AG09309 (cell line): ENCODE data around the gene MAP2K2.

ENCODE experiments used
- DNase-seq: peaks from one replicate; pipeline ENCODE4 v3.0.0-alpha.2; 2010; ENCODE audit warnings: low read depth
- H3K4me3 ChIP-seq: 2 replicates; pipeline ENCODE4 v1.5.1; 2011; ENCODE audit warnings: mild to moderate bottlenecking, low read depth, low read length, moderate library complexity; ENCODE audit not compliant: control insufficient read depth
- TF ChIP-seq, protein P1 (sequence below): IDR thresholded peaks from 2 replicates; pipeline ENCODE4 v1.5.1; 2011; ENCODE audit warnings: mild to moderate bottlenecking, low read depth, low read length, inconsistent platforms; ENCODE audit not compliant: insufficient read depth, control insufficient read depth; ENCODE audit errors: missing control alignments

MAP2K2 gene

DNA sequence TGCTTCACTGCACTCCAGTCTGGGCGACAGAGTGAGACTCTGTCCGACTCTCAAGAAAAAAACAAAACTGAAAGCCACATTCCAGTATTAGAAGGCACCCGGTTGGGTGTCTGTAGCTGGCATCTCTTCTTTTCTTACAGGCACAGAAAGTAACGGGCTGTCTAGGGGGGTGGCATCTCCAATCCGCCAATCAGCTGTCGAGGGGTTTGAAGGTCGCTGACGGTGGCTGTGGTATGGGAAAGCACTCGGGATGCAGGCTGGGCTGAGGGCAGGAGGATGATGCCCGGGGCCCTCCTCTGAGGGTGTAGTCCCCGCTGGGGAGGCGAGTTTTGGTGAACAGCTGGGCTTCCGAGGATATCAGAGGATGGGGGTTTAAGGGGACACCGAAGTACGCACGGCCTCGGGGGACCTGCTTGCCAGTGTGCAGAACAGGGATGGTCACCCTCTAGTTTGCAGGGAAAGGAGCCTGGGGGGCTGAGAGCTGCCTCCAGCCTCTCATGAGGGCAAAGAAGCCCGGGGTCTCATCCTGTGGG is 30.2 kb downstream of the MAP2K2 start:
- TF ChIP-seq, protein P1, sequence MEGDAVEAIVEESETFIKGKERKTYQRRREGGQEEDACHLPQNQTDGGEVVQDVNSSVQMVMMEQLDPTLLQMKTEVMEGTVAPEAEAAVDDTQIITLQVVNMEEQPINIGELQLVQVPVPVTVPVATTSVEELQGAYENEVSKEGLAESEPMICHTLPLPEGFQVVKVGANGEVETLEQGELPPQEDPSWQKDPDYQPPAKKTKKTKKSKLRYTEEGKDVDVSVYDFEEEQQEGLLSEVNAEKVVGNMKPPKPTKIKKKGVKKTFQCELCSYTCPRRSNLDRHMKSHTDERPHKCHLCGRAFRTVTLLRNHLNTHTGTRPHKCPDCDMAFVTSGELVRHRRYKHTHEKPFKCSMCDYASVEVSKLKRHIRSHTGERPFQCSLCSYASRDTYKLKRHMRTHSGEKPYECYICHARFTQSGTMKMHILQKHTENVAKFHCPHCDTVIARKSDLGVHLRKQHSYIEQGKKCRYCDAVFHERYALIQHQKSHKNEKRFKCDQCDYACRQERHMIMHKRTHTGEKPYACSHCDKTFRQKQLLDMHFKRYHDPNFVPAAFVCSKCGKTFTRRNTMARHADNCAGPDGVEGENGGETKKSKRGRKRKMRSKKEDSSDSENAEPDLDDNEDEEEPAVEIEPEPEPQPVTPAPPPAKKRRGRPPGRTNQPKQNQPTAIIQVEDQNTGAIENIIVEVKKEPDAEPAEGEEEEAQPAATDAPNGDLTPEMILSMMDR, result no peak
- DNase-seq, result no peak
- no peak overlapping the region for H3K4me3 ChIP-seq

- DNase-seq, result no peak
- TF ChIP-seq, protein P1, result no peak
- no peak overlapping the region for H3K4me3 ChIP-seq
Observed at GRCh38 chr19:4090356-4091220, 33.3 kb downstream of the MAP2K2 start.

GRCh38 chr19:4089946-4090345 is 34.0 kb downstream of the MAP2K2 start:
- no peak for DNase-seq
- no peak overlapping the region for H3K4me3 ChIP-seq
- TF ChIP-seq, protein P1, result no peak

- no peak for DNase-seq
- TF ChIP-seq, protein P1, result no peak
- no peak overlapping the region for H3K4me3 ChIP-seq
Observed at GRCh38 chr19:4089400-4089908, 34.5 kb downstream of the MAP2K2 start.

- TF ChIP-seq, protein P1, result no peak
Observed at GRCh38 chr19:4088975-4089374, 34.9 kb downstream of the MAP2K2 start.

DNA sequence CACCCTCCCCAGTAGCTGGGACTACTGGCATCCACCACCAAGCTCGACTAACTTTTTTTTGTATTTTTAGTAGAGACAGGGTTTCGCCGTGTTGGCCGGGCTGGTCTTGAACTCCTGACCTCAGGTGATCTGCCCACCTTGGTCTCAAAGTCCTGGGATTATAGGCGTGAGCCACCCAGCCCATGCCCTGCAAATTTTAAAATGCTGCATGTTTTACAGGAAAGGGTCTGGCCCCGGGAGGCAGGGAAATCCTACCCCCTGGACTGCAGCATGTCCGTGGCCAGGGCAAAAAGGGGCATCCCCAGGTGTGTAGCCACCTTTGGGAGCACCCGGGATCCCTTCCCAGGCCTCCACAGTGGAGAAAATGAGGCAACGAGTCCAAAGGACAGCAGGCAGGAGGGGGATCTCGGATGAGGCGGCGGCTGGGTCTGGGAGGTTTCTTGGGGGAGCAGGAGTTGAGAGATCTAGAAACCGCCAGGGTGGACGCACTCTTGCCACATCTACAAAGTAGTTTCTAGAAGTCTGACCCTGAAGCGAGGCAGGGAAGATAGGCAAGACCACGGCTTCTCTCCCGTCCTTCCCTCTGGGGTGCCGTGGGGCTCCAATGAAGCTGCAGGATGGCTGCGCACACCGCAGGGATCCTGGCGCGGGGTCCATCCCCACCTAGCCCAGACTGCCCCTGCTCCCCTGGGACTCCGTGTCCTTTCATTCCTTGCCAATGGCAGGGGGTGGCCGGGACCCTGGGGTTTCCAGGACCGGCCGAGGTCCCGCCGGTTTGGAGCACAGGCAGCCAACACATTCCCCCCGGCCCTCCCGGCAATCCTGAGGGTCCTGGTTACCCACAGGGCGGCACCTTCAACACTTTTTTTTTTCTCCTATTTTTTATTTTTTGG is 35.9 kb downstream of the MAP2K2 start:
- TF ChIP-seq, protein P1, result no peak
- no peak overlapping the region for H3K4me3 ChIP-seq
- DNase-seq, result no peak

More at GRCh38 chr19:4088975-4089374, 34.9 kb downstream of the MAP2K2 start:
- no peak overlapping the region for H3K4me3 ChIP-seq
- DNase-seq, result no peak
